GM21786 (cell line): ENCODE data around the gene PLEK.

ENCODE experiments used
- ATAC-seq: cut with Tn5 transposase; IDR thresholded peaks from one replicate; pipeline ENCODE4 v1.9.1; 2021; ENCODE audit not compliant: unreplicated experiment

The PLEK gene

DNA sequence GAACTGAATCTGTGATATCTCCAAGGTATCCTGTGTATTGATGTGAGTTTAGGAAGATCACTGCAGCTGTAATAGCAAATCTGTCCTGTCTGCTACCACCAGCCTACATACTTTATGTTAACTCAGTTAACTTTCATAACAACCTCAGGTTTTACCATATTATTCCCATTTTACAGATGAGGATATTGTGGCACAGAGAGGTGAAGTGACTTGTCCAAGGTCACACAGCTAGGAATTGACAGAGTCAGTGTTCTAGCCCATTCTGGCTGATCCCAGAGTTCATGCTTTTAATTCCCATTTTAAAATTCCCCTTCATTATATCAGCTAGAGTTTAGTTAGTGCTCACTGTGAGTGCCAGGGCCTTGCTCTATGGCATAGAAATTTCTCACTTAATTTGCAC is 49.4 kb downstream of the PLEK start:
- ATAC-seq = no peak

GRCh38 chr2:68414876-68415275 is 49.8 kb downstream of the PLEK start:
- no peak for ATAC-seq

DNA sequence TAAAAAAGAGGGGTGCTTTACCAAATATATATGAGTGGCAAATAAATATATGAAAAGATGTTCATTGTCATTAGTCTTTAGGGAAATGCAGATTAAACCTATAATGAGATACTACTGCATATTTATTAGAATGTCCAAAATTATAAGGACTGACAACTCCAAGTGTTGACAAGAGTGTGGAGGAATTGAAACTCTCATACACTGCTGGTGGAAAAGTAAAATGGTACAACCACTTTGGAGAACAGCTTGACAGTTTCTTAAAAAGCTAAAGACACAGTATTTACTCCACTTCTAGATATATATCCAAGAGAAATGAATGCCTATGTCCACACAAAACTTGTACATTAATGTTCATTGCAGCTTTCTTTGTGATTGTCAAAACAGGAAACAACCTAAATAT is 50.4 kb downstream of the PLEK start:
- no peak for ATAC-seq

- no peak for ATAC-seq
These were observed 51.1 kb downstream of the PLEK start for GRCh38 chr2:68416081-68416675.

DNA sequence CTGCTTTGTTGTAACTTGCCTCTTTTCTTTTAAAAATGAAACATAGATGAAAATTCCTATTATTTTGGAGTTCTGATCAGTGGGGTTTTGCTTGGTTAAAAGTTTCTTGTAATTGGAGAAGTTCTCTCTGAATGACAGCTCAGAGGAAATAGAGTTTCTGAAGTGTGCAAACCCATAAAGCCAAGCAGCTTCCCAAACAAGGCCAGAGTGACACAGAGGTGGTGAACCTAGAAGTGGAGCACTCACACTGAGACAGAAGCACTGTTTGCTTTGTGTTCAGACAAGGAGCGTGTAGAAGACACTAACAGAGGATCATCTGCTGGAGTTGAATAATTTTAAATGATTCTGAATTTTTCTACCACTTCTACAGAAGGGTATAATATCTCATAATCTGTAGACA is 52.8 kb downstream of the PLEK start:
- ATAC-seq = no peak

GRCh38 chr2:68418419-68418818 is 53.3 kb downstream of the PLEK start:
- ATAC-seq = no peak

- ATAC-seq = peak; percentile 41
These were observed 53.8 kb downstream of the PLEK start for GRCh38 chr2:68418855-68419254.

- ATAC-seq = no peak
These were observed 55.3 kb downstream of the PLEK start for GRCh38 chr2:68420254-68420910.

GRCh38 chr2:68423966-68424650 is 59.0 kb downstream of the PLEK start:
- peak; percentile 73 for ATAC-seq

DNA sequence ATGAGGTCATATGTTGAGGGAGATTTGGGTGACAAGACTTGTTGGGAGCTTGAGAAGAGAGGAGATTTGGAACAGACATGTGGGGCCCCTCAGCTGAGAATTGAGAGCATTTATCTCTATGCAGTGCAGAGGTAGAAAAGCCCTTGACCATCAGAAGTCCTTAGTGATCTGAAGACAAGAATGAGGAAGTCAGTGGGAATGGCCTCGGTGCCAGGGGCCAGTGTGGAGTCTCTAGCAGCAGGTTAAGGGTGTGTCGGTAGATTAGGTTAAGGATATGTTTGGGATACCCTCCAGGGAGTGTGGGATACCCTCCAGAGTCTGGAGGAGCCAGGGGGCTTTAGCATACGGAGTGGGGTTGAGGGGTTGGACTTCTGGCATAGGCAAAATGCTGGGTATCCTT is 60.4 kb downstream of the PLEK start:
- ATAC-seq = no peak

DNA sequence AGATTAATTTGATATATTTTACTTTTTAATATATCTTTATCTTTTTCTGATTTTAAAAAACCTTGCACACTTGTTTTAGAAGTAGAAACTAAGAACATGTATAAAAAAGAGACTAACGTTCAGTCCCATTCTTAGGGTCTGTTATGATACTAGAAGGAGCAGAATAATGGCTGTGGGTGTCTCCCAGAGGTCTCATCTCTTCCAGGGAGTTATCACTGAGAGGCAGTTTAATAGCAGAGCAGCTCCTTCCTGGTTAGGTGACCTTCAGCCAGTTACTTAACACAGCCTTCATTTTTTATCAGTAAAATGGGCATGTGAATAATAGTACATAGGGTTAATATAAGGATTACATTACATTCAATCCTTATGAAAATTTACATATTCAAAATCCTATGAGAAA is 61.4 kb downstream of the PLEK start:
- ATAC-seq = no peak

- no peak for ATAC-seq
These were observed 61.9 kb downstream of the PLEK start for GRCh38 chr2:68426848-68427579.

DNA sequence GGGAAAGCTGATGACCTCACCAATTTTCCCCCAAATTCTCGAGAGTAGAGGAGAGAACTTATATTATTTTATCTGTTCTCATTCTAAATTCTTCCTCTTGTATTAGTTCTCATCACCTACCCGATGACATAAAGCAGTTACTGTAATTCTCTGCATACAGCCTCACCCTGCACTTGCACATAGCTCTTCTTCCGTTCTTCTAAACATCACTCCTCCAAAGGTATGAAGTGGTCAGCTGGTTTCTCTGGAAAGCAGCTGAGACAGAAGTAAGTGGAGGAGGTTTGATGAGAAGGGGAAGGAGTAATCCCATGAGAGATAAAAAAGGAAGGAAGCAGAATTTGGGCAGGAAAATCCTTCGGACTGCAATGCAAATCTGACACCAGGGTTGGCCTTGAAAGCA is 63.0 kb downstream of the PLEK start:
- no peak for ATAC-seq

DNA sequence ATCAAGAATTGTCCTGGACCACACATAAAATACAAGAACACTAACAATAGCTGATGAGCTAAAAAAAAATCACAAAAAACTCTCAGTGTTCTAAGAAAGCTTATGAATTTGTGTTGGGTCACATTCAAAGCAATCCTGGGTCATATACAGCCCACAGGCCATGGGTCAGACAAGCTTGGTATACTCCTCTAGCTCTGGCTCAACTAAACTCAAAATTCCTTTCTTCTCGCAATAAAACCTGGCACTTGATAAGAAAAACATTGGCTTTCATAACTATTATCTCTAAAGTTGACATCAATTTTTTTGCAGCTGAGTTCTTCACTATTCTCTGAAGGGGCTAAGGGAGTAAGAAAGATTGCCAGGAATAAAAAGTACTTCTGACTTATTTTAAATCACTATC is 63.7 kb downstream of the PLEK start:
- no peak for ATAC-seq

- ATAC-seq = no peak
These were observed 64.3 kb downstream of the PLEK start for GRCh38 chr2:68429311-68429826.

GRCh38 chr2:68431316-68431972 is 66.4 kb downstream of the PLEK start:
- ATAC-seq = no peak

GRCh38 chr2:68432696-68433658 is 67.9 kb downstream of the PLEK start:
- ATAC-seq = no peak

DNA sequence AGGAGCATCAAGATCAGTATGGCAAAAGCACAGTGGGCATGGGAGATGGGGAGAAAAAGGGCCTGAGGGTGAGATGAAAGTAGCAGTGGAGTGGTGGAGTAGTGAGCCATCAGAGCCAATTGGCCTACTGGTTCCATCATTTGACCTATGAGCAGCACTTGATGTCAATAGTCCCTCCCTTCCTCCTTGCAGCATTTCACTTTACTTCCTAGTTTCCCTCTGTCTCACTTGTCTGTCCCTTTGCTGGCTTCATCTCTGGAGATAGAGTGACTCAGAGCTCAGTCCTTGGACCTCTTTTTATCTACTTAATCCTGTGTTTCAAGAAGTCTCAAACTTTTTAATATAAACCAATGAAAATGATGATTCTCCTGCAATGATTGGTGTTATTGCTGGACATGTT is 69.9 kb downstream of the PLEK start:
- no peak for ATAC-seq

DNA sequence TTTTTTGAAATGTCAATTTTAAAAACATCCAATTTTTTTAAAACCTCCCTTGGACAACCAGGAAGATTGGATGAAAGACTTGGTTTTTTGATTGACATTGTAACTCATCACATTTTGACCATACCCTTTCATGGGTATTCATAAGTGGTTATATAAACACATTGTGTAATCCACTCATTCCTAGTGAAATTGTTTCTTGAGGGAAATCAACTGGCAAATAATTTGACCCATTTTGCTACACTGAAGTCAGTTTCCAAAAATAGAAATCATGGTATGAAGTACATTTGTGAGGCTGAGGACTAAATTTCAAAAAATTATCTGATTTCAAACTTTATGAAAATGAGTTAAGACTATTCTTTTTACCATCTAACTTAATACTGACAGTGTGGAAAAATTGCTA is 70.5 kb downstream of the PLEK start:
- no peak for ATAC-seq

- ATAC-seq = no peak
These were observed 71.2 kb downstream of the PLEK start for GRCh38 chr2:68436270-68436669.
